Ovary (tissue), 3 donors: ENCODE measurements around the gene PTPRO.

ENCODE experiments used
- EP300 ChIP-seq: sonication (generic); formaldehyde crosslinking; IDR thresholded peaks from one replicate; pipeline ENCODE4 v1.6.1; 2017; ENCODE audit warnings: antibody characterized with exemption
- POLR2A ChIP-seq: fragments of 450-650 bp; IDR thresholded peaks from one replicate; pipeline ENCODE4 v1.6.1; 2017; ENCODE audit warnings: antibody characterized with exemption, mild to moderate bottlenecking, moderate library complexity
- TF ChIP-seq, protein P1 (sequence below), 3 donors: fragments of 450-650 bp in 2 of 3; fragments of 200-600 bp in 1 of 3; IDR thresholded peaks; one replicate each; pipeline versions ENCODE4 v1.5.1 to v1.8.0; 2016 to 2022; ENCODE audit warnings: antibody characterized with exemption in 3 of 3, mild to moderate bottlenecking in 1 of 3
- donor health status: DM: no; HTN: no; CAD: no.

DNA sequence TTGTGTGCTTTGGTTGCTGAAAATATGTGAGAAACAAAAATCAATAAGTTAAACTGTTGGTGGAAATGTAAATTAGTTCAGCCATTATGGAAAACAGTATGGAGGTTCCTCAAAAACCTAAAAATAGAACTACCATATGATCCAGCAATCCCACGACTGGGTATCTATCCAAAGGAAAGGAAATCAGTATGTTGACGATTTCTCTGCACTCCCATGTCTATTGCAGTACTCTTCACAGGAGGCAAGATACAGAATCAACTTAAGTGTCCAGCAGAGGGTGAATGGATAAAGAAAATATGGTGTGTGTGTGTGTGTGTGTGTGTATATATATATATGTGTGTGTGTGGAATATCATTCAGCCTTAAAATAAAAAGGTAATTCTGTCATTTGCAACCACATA is 159.5 kb downstream of the PTPRO start:
- TF ChIP-seq, protein P1, sequence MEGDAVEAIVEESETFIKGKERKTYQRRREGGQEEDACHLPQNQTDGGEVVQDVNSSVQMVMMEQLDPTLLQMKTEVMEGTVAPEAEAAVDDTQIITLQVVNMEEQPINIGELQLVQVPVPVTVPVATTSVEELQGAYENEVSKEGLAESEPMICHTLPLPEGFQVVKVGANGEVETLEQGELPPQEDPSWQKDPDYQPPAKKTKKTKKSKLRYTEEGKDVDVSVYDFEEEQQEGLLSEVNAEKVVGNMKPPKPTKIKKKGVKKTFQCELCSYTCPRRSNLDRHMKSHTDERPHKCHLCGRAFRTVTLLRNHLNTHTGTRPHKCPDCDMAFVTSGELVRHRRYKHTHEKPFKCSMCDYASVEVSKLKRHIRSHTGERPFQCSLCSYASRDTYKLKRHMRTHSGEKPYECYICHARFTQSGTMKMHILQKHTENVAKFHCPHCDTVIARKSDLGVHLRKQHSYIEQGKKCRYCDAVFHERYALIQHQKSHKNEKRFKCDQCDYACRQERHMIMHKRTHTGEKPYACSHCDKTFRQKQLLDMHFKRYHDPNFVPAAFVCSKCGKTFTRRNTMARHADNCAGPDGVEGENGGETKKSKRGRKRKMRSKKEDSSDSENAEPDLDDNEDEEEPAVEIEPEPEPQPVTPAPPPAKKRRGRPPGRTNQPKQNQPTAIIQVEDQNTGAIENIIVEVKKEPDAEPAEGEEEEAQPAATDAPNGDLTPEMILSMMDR (IDR thresholded peaks at IDR 0.05): no peak
- TF ChIP-seq POLR2A (no peak), EP300 (no peak)
